ENCODE measurements around the gene CCL2. TPM values are rescaled to one million over a fixed set of nuclear protein-coding genes. Genes with fewer than 3 reads are reported as not detected.

The CCL2 gene
- total RNA-seq, 1 experiment from 2014 or later = not detected

GRCh38 chr17:34228781-34229180 lies 26.3 kb upstream of the CCL2 start:
- ChIA-PET CTCF (no interaction called here), RAD21 (ENCODE audit: low non-redundant PET in 1 of 2, low total read pairs in 2 of 2, uncharacterized antibody in 2 of 2, unreplicated experiment in 2 of 2) (no interaction called here)
- no peak for TF ChIP-seq YY1 (IDR thresholded peaks at IDR 0.05; ENCODE audit: extremely low read depth, insufficient replicate concordance, low read depth, low read length)
- TF ChIP-seq ZBTB33 (IDR thresholded peaks at IDR 0.05; ENCODE audit: extremely low read depth, insufficient replicate concordance, low read length) = no peak
- no peak for TF ChIP-seq POLR2AphosphoS5 (IDR thresholded peaks at IDR 0.05; ENCODE audit: low read depth, low read length)
- TF ChIP-seq TCF7L2 (IDR thresholded peaks at IDR 0.05; ENCODE audit: borderline replicate concordance, extremely low read depth, insufficient read depth, insufficient read length) = no peak
- TF ChIP-seq EGR1 (IDR thresholded peaks at IDR 0.05; ENCODE audit: low read depth) = no peak
- TF ChIP-seq ATF3 (IDR thresholded peaks at IDR 0.05) = no peak
- TF ChIP-seq SRF (IDR thresholded peaks at IDR 0.05; ENCODE audit: low read depth) = no peak
- no peak for TF ChIP-seq JUND (IDR thresholded peaks at IDR 0.05)
- no peak for TF ChIP-seq ZFX (IDR thresholded peaks at IDR 0.05)
- TF ChIP-seq ZNF274 (IDR thresholded peaks at IDR 0.05; ENCODE audit: low read depth, low read length) = no peak
- TF ChIP-seq POLR2A (IDR thresholded peaks at IDR 0.05; ENCODE audit: borderline replicate concordance, extremely low read depth, insufficient read depth, insufficient read length) = no peak

More at GRCh38 chr17:34228781-34229180, 26.3 kb upstream of the CCL2 start:
- ATAC-seq (no peak), DNase-seq (ENCODE audit: low read depth, low spot score) (no peak)
- POLR2A ChIA-PET = no interaction called here
- H3K36me3 ChIP-seq (ENCODE audit: control insufficient read depth in 1 of 2, insufficient read depth in 2 of 2, low read length in 2 of 2) = no peaks in the 10 kb centered on the region
- peaks cover 5 to 10% of the 10 kb centered on the region in 2 experiments; a peak in 1 of 4 replicates for H3K9me3 ChIP-seq (ENCODE audit: control insufficient read depth in 1 of 2, insufficient read depth in 1 of 2, low read depth in 1 of 2, low read length in 2 of 2)
- H3K79me2 ChIP-seq (ENCODE audit: insufficient read depth, low read length) = no peaks in the 10 kb centered on the region
- H3K9ac ChIP-seq (ENCODE audit: low read length) = no peak overlapping the region
- H3K27ac ChIP-seq (ENCODE audit: low read depth, low read length) = no peak overlapping the region
- no peaks in the 10 kb centered on the region for H3K27me3 ChIP-seq (ENCODE audit: insufficient read depth, low read length)
- H3K9me2 ChIP-seq (ENCODE audit: insufficient read depth) = no peaks in the 10 kb centered on the region
- H3K4me1 ChIP-seq (ENCODE audit: control insufficient read depth in 1 of 2, insufficient read depth in 2 of 2, low read length in 2 of 2) = no peaks in the 10 kb centered on the region
- H2AFZ ChIP-seq (ENCODE audit: low read depth, low read length, poor library complexity, severe bottlenecking) = no peak overlapping the region
- no peaks in the 10 kb centered on the region for H4K20me1 ChIP-seq (ENCODE audit: insufficient read depth)
- H3K4me2 ChIP-seq (ENCODE audit: low read length) = no peak overlapping the region
- no TSS peak for BruUV-seq (replicated peaks)
- intact Hi-C loops (cut with micrococcal nuclease) = no loop called here
- H3K4me3 ChIP-seq (replicated peaks in 1 of 2; ENCODE audit: low read depth in 1 of 2, low read length in 2 of 2) = no peak overlapping the region

All from HCT116 (cell line).